ENCODE data around the gene ACTN4. TPM values are rescaled to one million over a fixed set of nuclear protein-coding genes. Genes with fewer than 3 reads are reported as not detected.

Gene ACTN4
- total and polyA plus RNA-seq, 10 of the 15 experiments (the other 5 are each of a cell fraction or from before 2014, with no cell fraction given), result 2.4 to 293 (median 72.5) TPM

GRCh38 chr19:38665219-38665931, 17.9 kb downstream of the ACTN4 start (continued):
- TF ChIP-seq MXI1 (IDR thresholded peaks at IDR 0.05; ENCODE audit: low read depth, low read length) (no peak), ZSCAN29 (IDR thresholded peaks at IDR 0.05) (no peak), ESRRA (IDR thresholded peaks at IDR 0.05; ENCODE audit: low read length) (no peak), WRNIP1 (IDR thresholded peaks at IDR 0.05; ENCODE audit: borderline replicate concordance, low read depth, low read length) (no peak), MTA3 (IDR thresholded peaks at IDR 0.05; ENCODE audit: borderline replicate concordance, low read length) (no peak), BACH1 (IDR thresholded peaks at IDR 0.05; ENCODE audit: borderline replicate concordance) (no peak), PAX8 (IDR thresholded peaks at IDR 0.05) (no peak)

- H4K20me1 ChIP-seq (ENCODE audit: control insufficient read depth, insufficient read depth), result no peaks in the 10 kb centered on the region; the same call in 1 of the 2 replicates
- TF ChIP-seq MYB (IDR thresholded peaks at IDR 0.05; ENCODE audit: borderline replicate concordance, low read depth, low read length) (no peak), GATAD2B (conservative IDR thresholded peaks at IDR 0.05; ENCODE audit: low read depth) (no peak), MYC (IDR thresholded peaks at IDR 0.05; ENCODE audit: insufficient read depth, insufficient read length, insufficient replicate concordance, low read length, severe bottlenecking) (no peak), RAD51 (IDR thresholded peaks at IDR 0.05) (no peak), E2F8 (IDR thresholded peaks at IDR 0.05; ENCODE audit: low read depth, partially characterized antibody) (no peak), ZBTB33 (IDR thresholded peaks at IDR 0.05) (no peak), JUNB (IDR thresholded peaks at IDR 0.05) (no peak), TBL1XR1 (IDR thresholded peaks at IDR 0.05; ENCODE audit: low read depth, low read length) (no peak), TCF3 (IDR thresholded peaks at IDR 0.05; ENCODE audit: borderline replicate concordance, insufficient read depth, low read depth, low read length) (no peak)
- peaks cover 79% of the 10 kb centered on the region for H3K79me2 ChIP-seq (ENCODE audit: control insufficient read depth, insufficient read depth, low read length)
- no peak overlapping the region; the same call in 1 of the 2 replicates for H3K4me2 ChIP-seq (ENCODE audit: control insufficient read depth, insufficient read depth)
- SMC1A ChIA-PET (ENCODE audit: uncharacterized antibody, unreplicated experiment), result no interaction called here
- no peak for DNase-seq (ENCODE audit: low read depth, low spot score)
- in situ Hi-C loops (cut with MboI), result no loop called here
- no peaks in the 10 kb centered on the region for H3K27me3 ChIP-seq (replicated peaks in 1 of 2; ENCODE audit: control insufficient read depth in 2 of 2, insufficient read depth in 2 of 2, low read length in 1 of 2)
- POLR2A ChIA-PET, result interaction anchor here (0.6 kb wide), 2 partner anchors 25 to 183 kb away, joined by 3 read pairs; no protein-coding TSS in a partner anchor
- no peak overlapping the region for H3K9ac ChIP-seq (ENCODE audit: control insufficient read depth, insufficient read depth, low read length)
- RAD21 ChIA-PET (ENCODE audit: unreplicated experiment), result no interaction called here
- 91% methylated on average over 16 of the region's 19 CpGs for WGBS (ENCODE audit: insufficient coverage, insufficient replicate concordance, low lambda C conversion rate, missing lambda C conversion rate)
- H2AFZ ChIP-seq (ENCODE audit: control insufficient read depth, low read depth, low read length), result no peak overlapping the region
- CTCF ChIA-PET, result interaction anchor here (0.6 to 1.2 kb wide), 2 partner anchors 30 to 436 kb away, joined by 3 to 5 read pairs; no protein-coding TSS in a partner anchor
- H3K27ac ChIP-seq (ENCODE audit: control insufficient read depth, insufficient read depth), result peak overlapping the region; percentile 55; the same call in 1 of the 2 replicates
- peaks cover 52% of the 10 kb centered on the region for H3K4me1 ChIP-seq (ENCODE audit: control insufficient read depth, insufficient read depth, low read length)
- H3K36me3 ChIP-seq (ENCODE audit: control insufficient read depth in 2 of 2, insufficient read depth in 2 of 2, low read length in 1 of 2), result peaks cover 4 to 9% of the 10 kb centered on the region in 2 experiments
- intact Hi-C loops (cut with micrococcal nuclease; ENCODE audit: unreplicated experiment), result no loop called here
- no peaks in the 10 kb centered on the region for H3K9me3 ChIP-seq (replicated peaks; ENCODE audit: control insufficient read depth, insufficient read depth, low read length)
- no peak overlapping the region for H3K4me3 ChIP-seq
- BruUV-seq (replicated peaks), result TSS peak; percentile 17
- no peak for ATAC-seq
- FAIRE-seq, result no peak
Observed at GRCh38 chr19:38665950-38666662, 18.7 kb downstream of the ACTN4 start.

All from GM12878 (cell line).